Mesenchymal stem cell (in vitro differentiated cells and primary cell): ENCODE results near the gene DDAH2.

Source experiments
- DNase-seq: peaks from one replicate; pipeline ENCODE4 v3.0.0-alpha.2; 2013
- H2AFZ ChIP-seq: one replicate; pipeline ENCODE4 v1.6.1; 2013; ENCODE audit warnings: low read depth, mild to moderate bottlenecking, control low read depth, inconsistent platforms, low read length, moderate library complexity
- H2AK5ac ChIP-seq: 2 replicates; pipeline ENCODE4 v1.6.1; 2013; ENCODE audit warnings: low read length, moderate library complexity, mild to moderate bottlenecking, inconsistent platforms; ENCODE audit not compliant: severe bottlenecking
- H2BK120ac ChIP-seq: one replicate; pipeline ENCODE4 v1.6.1; 2013; ENCODE audit warnings: low read depth, mild to moderate bottlenecking, inconsistent platforms, low read length, moderate library complexity
- H2BK12ac ChIP-seq, 2 experiments: one replicate each; pipeline ENCODE4 v1.6.1; 2013; ENCODE audit warnings: inconsistent platforms in 2 of 2, low read length in 2 of 2, mild to moderate bottlenecking in 2 of 2, moderate library complexity in 2 of 2, control low read depth in 1 of 2
- H2BK15ac ChIP-seq: one replicate; pipeline ENCODE4 v1.6.1; 2013; ENCODE audit warnings: mild to moderate bottlenecking, low read depth, inconsistent platforms; ENCODE audit not compliant: poor library complexity, severe bottlenecking
- H2BK5ac ChIP-seq: 2 replicates; pipeline ENCODE4 v1.6.1; 2013; ENCODE audit warnings: low read depth, mild to moderate bottlenecking, low read length, control low read depth, inconsistent platforms; ENCODE audit not compliant: poor library complexity, severe bottlenecking
- H3K14ac ChIP-seq, 2 experiments: one replicate each; pipeline ENCODE4 v1.6.1; 2013; ENCODE audit warnings: inconsistent platforms in 2 of 2, low read length in 2 of 2, control low read depth in 1 of 2, mild to moderate bottlenecking in 1 of 2, moderate library complexity in 1 of 2
- H3K18ac ChIP-seq, 2 experiments: one replicate each; pipeline ENCODE4 v1.6.1; 2013; ENCODE audit warnings: inconsistent platforms in 2 of 2, low read length in 2 of 2, control low read depth in 1 of 2, low read depth in 1 of 2, mild to moderate bottlenecking in 1 of 2
- H3K23ac ChIP-seq, 2 experiments: one replicate each; pipeline ENCODE4 v1.6.1; 2013; ENCODE audit warnings: inconsistent platforms in 2 of 2, low read length in 2 of 2, mild to moderate bottlenecking in 2 of 2, moderate library complexity in 2 of 2, control low read depth in 1 of 2
- H3K27ac ChIP-seq: 2 replicates; pipeline ENCODE4 v1.5.1; 2013; ENCODE audit warnings: mild to moderate bottlenecking, moderate library complexity, low read length, control low read depth, inconsistent platforms; ENCODE audit not compliant: poor library complexity, severe bottlenecking
- H3K27me3 ChIP-seq, 2 experiments: 2 replicates each; pipeline versions ENCODE4 v1.6.1 to v1.7.0; 2013; ENCODE audit warnings: low read length in 2 of 2, mild to moderate bottlenecking in 2 of 2, moderate library complexity in 2 of 2, control low read depth in 1 of 2, inconsistent platforms in 1 of 2; ENCODE audit not compliant: control insufficient read depth in 1 of 2, insufficient read depth in 1 of 2
- H3K36me3 ChIP-seq, 2 experiments: 2 replicates each; pipeline versions ENCODE4 v1.6.1 to v1.7.0; 2013; ENCODE audit warnings: low read length in 2 of 2, control low read depth in 1 of 2, inconsistent platforms in 1 of 2, low read depth in 1 of 2, mild to moderate bottlenecking in 1 of 2; ENCODE audit not compliant: insufficient read depth in 2 of 2, control insufficient read depth in 1 of 2
- H3K4ac ChIP-seq, 2 experiments: one replicate each; pipeline ENCODE4 v1.6.1; 2013; ENCODE audit warnings: inconsistent platforms in 2 of 2, low read length in 2 of 2, mild to moderate bottlenecking in 2 of 2, moderate library complexity in 2 of 2, control low read depth in 1 of 2, low read depth in 1 of 2
- H3K4me1 ChIP-seq: 2 replicates; pipeline ENCODE4 v1.6.1; 2013; ENCODE audit warnings: low read depth, low read length, control low read depth; ENCODE audit not compliant: control insufficient read depth, insufficient read depth
- H3K4me2 ChIP-seq: 2 replicates; pipeline ENCODE4 v1.6.1; 2013; ENCODE audit warnings: low read length, mild to moderate bottlenecking, inconsistent platforms; ENCODE audit not compliant: poor library complexity, severe bottlenecking
- H3K4me3 ChIP-seq, 2 experiments: 2 replicates each; pipeline versions ENCODE4 v1.5.1 to v1.7.0; 2013; ENCODE audit warnings: low read length in 2 of 2, mild to moderate bottlenecking in 2 of 2, control low read depth in 1 of 2, low read depth in 1 of 2; ENCODE audit not compliant: insufficient read depth in 1 of 2
- H3K79me1 ChIP-seq: replicated peaks from 2 replicates; pipeline ENCODE4 v1.6.1; 2013; ENCODE audit warnings: mild to moderate bottlenecking, control low read depth, low read length, inconsistent platforms; ENCODE audit not compliant: poor library complexity, severe bottlenecking
- H3K9ac ChIP-seq: 2 replicates; pipeline ENCODE4 v1.7.0; 2013; ENCODE audit warnings: mild to moderate bottlenecking, low read length, moderate library complexity
- H3K9me3 ChIP-seq: 2 replicates; pipeline ENCODE4 v1.7.0; 2013; ENCODE audit warnings: mild to moderate bottlenecking, low read length; ENCODE audit not compliant: control insufficient read depth
- H4K8ac ChIP-seq: one replicate; pipeline ENCODE4 v1.6.1; 2013; ENCODE audit warnings: inconsistent platforms, mild to moderate bottlenecking, low read length, moderate library complexity
- H4K91ac ChIP-seq: one replicate; pipeline ENCODE4 v1.6.1; 2013; ENCODE audit warnings: mild to moderate bottlenecking, low read length, inconsistent platforms
- WGBS: methylation state at CpG from one replicate; pipeline ENCODE4 v1.1.7; 2013; ENCODE audit warnings: mixed read lengths; 5-methylcytosine and 5-hydroxymethylcytosine counted together

Gene DDAH2

DNA sequence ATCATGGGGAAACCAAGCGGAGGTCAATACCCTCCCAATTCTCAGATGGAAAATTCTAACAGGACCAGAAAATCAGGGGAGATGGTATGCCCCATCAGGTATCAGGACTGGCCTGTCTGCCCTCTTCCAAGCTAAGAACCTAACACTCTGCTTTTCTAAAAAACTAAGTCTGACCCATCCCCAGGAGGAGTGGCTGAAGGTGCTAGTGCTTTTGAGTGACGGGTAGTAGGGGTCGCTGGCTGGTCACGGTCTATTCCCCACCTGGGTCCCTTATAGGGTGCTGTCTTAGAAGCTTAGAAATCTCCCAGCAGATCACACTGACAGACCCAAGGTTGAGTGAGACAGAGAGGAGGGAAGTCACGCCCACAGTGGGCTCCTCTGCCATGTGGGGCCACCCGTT lies 35.6 kb downstream of the DDAH2 start:
- no peak overlapping the region for H2BK5ac ChIP-seq
- H3K9ac ChIP-seq = no peak overlapping the region
- peaks cover 66 to 79% of the 10 kb centered on the region in 2 experiments for H3K36me3 ChIP-seq
- no peak overlapping the region for H2BK120ac ChIP-seq
- no peaks in the 10 kb centered on the region for H3K9me3 ChIP-seq
- no peak overlapping the region for H3K4me2 ChIP-seq
- H2AFZ ChIP-seq = no peak overlapping the region
- no peak for DNase-seq
- H3K27ac ChIP-seq = no peak overlapping the region
- no peak overlapping the region for H2BK15ac ChIP-seq
- H3K27me3 ChIP-seq = no peaks in the 10 kb centered on the region
- no peak overlapping the region for H3K14ac ChIP-seq
- H4K91ac ChIP-seq = no peak overlapping the region
- H2AK5ac ChIP-seq = no peak overlapping the region
- no peak overlapping the region for H3K4me3 ChIP-seq
- H3K18ac ChIP-seq = no peak overlapping the region
- no peak overlapping the region for H2BK12ac ChIP-seq
- no peak overlapping the region for H3K23ac ChIP-seq
- 96% methylated on average over 5 of the region's 6 CpGs for WGBS
- peaks cover 2% of the 10 kb centered on the region for H3K4me1 ChIP-seq
- H3K4ac ChIP-seq = no peak overlapping the region
- peaks cover 13% of the 10 kb centered on the region for H3K79me1 ChIP-seq
- no peak overlapping the region for H4K8ac ChIP-seq

DNA sequence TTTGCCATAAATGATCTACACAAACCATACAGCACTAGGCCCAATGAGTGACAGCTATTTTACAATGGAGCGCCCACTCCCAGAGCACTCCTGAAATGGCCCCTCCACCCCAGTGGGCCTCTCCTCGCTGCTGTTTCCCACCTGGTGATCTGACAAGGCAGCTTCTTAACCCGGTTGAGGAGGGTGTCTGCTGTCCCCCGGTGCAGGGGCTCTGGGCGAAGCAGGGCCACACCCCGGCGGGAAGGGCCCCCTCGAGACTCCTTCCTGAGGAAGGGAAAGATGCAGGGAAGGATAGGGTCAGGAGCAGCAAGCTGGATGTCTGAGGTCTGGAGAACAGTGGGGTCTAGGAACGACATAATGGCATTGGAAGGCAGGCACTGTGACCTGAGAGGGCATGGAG lies 36.2 kb downstream of the DDAH2 start:
- no peak overlapping the region for H3K23ac ChIP-seq
- H3K79me1 ChIP-seq = peaks cover 13% of the 10 kb centered on the region
- H3K9ac ChIP-seq = no peak overlapping the region
- H3K27me3 ChIP-seq = no peaks in the 10 kb centered on the region
- no peak overlapping the region for H3K4me2 ChIP-seq
- no peak overlapping the region for H2AK5ac ChIP-seq
- H3K4ac ChIP-seq = no peak overlapping the region
- H3K4me1 ChIP-seq = peaks cover 2% of the 10 kb centered on the region
- H3K14ac ChIP-seq = no peak overlapping the region
- H2AFZ ChIP-seq = no peak overlapping the region
- H2BK12ac ChIP-seq = no peak overlapping the region
- 92% methylated on average over 9 of the region's 9 CpGs for WGBS
- no peak overlapping the region for H2BK15ac ChIP-seq
- no peak overlapping the region for H3K27ac ChIP-seq
- H4K91ac ChIP-seq = no peak overlapping the region
- no peak overlapping the region for H3K4me3 ChIP-seq
- DNase-seq = no peak
- no peak overlapping the region for H4K8ac ChIP-seq
- H3K36me3 ChIP-seq = peaks cover 72 to 85% of the 10 kb centered on the region in 2 experiments
- H3K9me3 ChIP-seq = no peaks in the 10 kb centered on the region
- H2BK5ac ChIP-seq = no peak overlapping the region
- no peak overlapping the region for H3K18ac ChIP-seq
- no peak overlapping the region for H2BK120ac ChIP-seq

- H3K23ac ChIP-seq = no peak overlapping the region
- no peak overlapping the region for H4K91ac ChIP-seq
- no peak overlapping the region for H2BK5ac ChIP-seq
- no peak overlapping the region for H3K4me2 ChIP-seq
- H3K14ac ChIP-seq = no peak overlapping the region
- 93% methylated on average over 4 of the region's 4 CpGs for WGBS
- H2AK5ac ChIP-seq = no peak overlapping the region
- H3K27me3 ChIP-seq = no peaks in the 10 kb centered on the region
- no peak overlapping the region for H3K27ac ChIP-seq
- H3K4me3 ChIP-seq = no peak overlapping the region
- peaks cover 77 to 90% of the 10 kb centered on the region in 2 experiments for H3K36me3 ChIP-seq
- no peak overlapping the region for H2AFZ ChIP-seq
- no peak overlapping the region for H2BK12ac ChIP-seq
- H3K18ac ChIP-seq = no peak overlapping the region
- no peak overlapping the region for H3K9ac ChIP-seq
- no peak overlapping the region for H3K4ac ChIP-seq
- no peaks in the 10 kb centered on the region for H3K9me3 ChIP-seq
- H4K8ac ChIP-seq = no peak overlapping the region
- H2BK15ac ChIP-seq = no peak overlapping the region
- H2BK120ac ChIP-seq = no peak overlapping the region
- DNase-seq = no peak
- H3K4me1 ChIP-seq = peaks cover 2% of the 10 kb centered on the region
- peaks cover 9% of the 10 kb centered on the region for H3K79me1 ChIP-seq
Observed at GRCh38 chr6:31692353-31692752, 36.7 kb downstream of the DDAH2 start.

- DNase-seq = no peak
- Histone ChIP-seq H2BK5ac (no peak overlapping the region), H2AFZ (no peak overlapping the region), H3K36me3 (peaks cover 80 to 92% of the 10 kb centered on the region in 2 experiments), H3K4me2 (no peak overlapping the region), H3K27ac (no peak overlapping the region), H3K4ac (no peak overlapping the region), H3K18ac (no peak overlapping the region), H4K8ac (no peak overlapping the region), H4K91ac (no peak overlapping the region), H3K9me3 (no peaks in the 10 kb centered on the region), H3K14ac (no peak overlapping the region), H3K9ac (no peak overlapping the region), H2BK120ac (no peak overlapping the region), H3K27me3 (no peaks in the 10 kb centered on the region), H2BK15ac (no peak overlapping the region), H3K23ac (no peak overlapping the region), H2AK5ac (no peak overlapping the region), H3K4me3 (no peak overlapping the region), H3K4me1 (peaks cover 2% of the 10 kb centered on the region), H3K79me1 (peaks cover 9% of the 10 kb centered on the region), H2BK12ac (no peak overlapping the region)
- WGBS = 98% methylated on average over 12 of the region's 12 CpGs
Observed at GRCh38 chr6:31691564-31692108, 37.5 kb downstream of the DDAH2 start.
